Prostate gland (tissue), 2 donors: Measurements from ENCODE around the gene B4GALT1. TPM values are rescaled to one million over a fixed set of nuclear protein-coding genes. Genes with fewer than 3 reads are reported as not detected.

Source experiments
- DNase-seq: peaks from one replicate; pipeline ENCODE4 v3.0.0-alpha.2; 2019; ENCODE audit warnings: low spot score
- H3K27ac ChIP-seq, 2 donors: fragments of 200-600 bp; sonication (generic); 2 replicates each; pipeline ENCODE4 v1.5.1; 2017 to 2019
- H3K27me3 ChIP-seq: fragments of 200-600 bp; sonication (generic); replicated peaks from 2 replicates; pipeline ENCODE4 v1.5.1; 2019; ENCODE audit not compliant: insufficient read depth
- H3K36me3 ChIP-seq, 2 donors: fragments of 200-600 bp; sonication (generic); 1 replicate in 1 of 2; 2 replicates in 1 of 2; pipeline versions ENCODE4 v1.5.1 to v1.8.1; 2017 to 2019
- H3K4me1 ChIP-seq: fragments of 200-600 bp; sonication (generic); replicated peaks from 2 replicates; pipeline ENCODE4 v1.5.1; 2019
- H3K4me3 ChIP-seq, 2 donors: fragments of 200-600 bp; sonication (generic); 2 replicates each; pipeline ENCODE4 v1.5.1; 2017 to 2019
- H3K9me3 ChIP-seq: fragments of 200-600 bp; sonication (generic); 2 replicates; pipeline ENCODE4 v1.5.1; 2017
- POLR2A ChIP-seq: fragments of 450-650 bp; IDR thresholded peaks from one replicate; pipeline ENCODE4 v1.6.1; 2016; ENCODE audit warnings: antibody characterized with exemption, mild to moderate bottlenecking
- POLR2AphosphoS5 ChIP-seq: sonication (generic); formaldehyde crosslinking; IDR thresholded peaks from one replicate; pipeline ENCODE4 v1.6.1; 2017; ENCODE audit warnings: antibody characterized with exemption
- WGBS: methylation state at CpG from one replicate; pipeline ENCODE4 v1.1.5; 2018; 5-methylcytosine and 5-hydroxymethylcytosine counted together
- intact Hi-C: fragments of 100-400 bp; cut with DNase I; formaldehyde crosslinking; loops from one replicate; pipeline ENCODE4 v1.14.2; 2022
- total RNA-seq, 2 donors: library from RNA; depleted of rRNA; stranded (reverse); fragments of >200 nt; gene quantifications; one replicate each; pipeline ENCODE4 v1.1.0, GENCODE V29; 2016
- TF ChIP-seq, protein P1 (sequence below), 4 experiments: fragments of 200-600 bp in 2 of 4; fragments of 450-650 bp in 2 of 4; sonication (generic) in 2 of 4; IDR thresholded peaks; 1 replicate in 3 of 4; 2 replicates in 1 of 4; pipeline ENCODE4 v1.5.1; 2016 to 2019; ENCODE audit warnings: antibody characterized with exemption in 4 of 4, mild to moderate bottlenecking in 2 of 4, moderate library complexity in 2 of 4

The B4GALT1 gene
- total RNA-seq, 2 donors from 2014 or later = 153 to 185 TPM

DNA sequence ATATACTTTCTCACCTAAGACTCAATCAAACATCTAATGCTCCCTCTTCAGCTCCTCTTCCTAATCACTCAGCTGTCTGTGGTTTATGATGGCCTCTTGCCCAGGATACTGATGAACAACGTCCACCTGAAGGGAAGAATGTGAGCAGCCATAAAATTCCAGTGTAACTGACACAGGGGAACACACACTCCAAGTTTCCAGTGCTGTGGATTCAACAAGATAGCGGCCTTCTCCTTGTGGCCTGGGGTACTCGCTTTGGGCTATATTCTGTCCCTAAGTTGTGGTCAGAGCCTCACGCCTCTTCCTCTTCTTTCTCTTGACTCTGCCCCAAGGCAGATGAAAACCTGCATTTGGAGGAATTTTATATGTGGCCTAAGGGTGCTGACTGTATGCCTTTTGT, 11.7 kb downstream of the B4GALT1 start:
- no peak overlapping the region for H3K4me3 ChIP-seq
- intact Hi-C loops = no loop called here
- H3K27ac ChIP-seq = no peak overlapping the region
- 67% methylated on average over 4 of the region's 4 CpGs for WGBS
- H3K36me3 ChIP-seq = no peaks in the 10 kb centered on the region
- no peaks in the 10 kb centered on the region for H3K27me3 ChIP-seq
- peaks cover 11% of the 10 kb centered on the region for H3K4me1 ChIP-seq
- H3K9me3 ChIP-seq = no peaks in the 10 kb centered on the region
- no peak for TF ChIP-seq POLR2AphosphoS5
- no peak for TF ChIP-seq POLR2A
- TF ChIP-seq, protein P1, sequence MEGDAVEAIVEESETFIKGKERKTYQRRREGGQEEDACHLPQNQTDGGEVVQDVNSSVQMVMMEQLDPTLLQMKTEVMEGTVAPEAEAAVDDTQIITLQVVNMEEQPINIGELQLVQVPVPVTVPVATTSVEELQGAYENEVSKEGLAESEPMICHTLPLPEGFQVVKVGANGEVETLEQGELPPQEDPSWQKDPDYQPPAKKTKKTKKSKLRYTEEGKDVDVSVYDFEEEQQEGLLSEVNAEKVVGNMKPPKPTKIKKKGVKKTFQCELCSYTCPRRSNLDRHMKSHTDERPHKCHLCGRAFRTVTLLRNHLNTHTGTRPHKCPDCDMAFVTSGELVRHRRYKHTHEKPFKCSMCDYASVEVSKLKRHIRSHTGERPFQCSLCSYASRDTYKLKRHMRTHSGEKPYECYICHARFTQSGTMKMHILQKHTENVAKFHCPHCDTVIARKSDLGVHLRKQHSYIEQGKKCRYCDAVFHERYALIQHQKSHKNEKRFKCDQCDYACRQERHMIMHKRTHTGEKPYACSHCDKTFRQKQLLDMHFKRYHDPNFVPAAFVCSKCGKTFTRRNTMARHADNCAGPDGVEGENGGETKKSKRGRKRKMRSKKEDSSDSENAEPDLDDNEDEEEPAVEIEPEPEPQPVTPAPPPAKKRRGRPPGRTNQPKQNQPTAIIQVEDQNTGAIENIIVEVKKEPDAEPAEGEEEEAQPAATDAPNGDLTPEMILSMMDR (IDR thresholded peaks at IDR 0.05) = no peak
- DNase-seq = no peak

DNA sequence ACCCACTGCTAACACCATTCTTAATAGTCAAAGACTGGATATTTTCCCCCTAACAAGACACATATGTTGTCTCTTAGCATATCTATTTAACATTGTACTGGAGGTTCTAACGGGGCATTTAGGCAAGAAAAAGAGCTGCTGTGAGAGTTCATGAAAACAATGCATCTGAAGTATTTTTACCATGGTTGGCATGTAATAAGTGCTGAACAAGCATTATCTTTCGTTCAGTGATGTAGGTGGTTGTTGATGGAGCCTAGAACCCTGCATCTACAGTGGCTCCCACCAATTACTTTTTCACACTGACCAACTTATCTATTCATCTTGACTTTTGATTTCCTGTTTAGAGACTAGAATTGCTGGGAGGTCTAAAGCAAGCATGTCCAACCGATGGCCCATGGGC, 12.8 kb downstream of the B4GALT1 start:
- WGBS = 56% methylated on average over 3 of the region's 3 CpGs
- intact Hi-C loops = no loop called here
- H3K4me1 ChIP-seq = peaks cover 3% of the 10 kb centered on the region

DNA sequence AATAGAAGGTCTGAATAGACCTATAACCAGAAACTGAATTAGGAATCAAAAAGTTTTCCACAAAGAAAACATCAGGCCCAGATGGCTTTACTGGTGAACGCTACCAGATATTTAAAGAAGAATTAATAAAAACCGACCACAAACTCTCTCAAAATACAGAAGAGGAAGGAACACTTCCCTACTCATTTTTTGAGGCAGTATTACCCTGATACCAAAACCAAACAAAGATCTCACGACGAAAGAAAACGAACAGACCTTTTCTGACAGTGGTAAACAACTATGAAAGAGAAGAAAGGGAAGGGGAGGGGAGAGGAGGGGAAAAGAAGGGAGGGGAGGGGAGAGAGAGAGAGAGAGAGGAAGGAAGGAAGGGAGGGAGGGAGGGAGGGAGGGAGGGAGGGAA, 13.5 kb downstream of the B4GALT1 start:
- no peak overlapping the region for H3K4me3 ChIP-seq
- no peaks in the 10 kb centered on the region for H3K9me3 ChIP-seq
- intact Hi-C loops = no loop called here
- H3K36me3 ChIP-seq = no peaks in the 10 kb centered on the region
- no peaks in the 10 kb centered on the region for H3K27me3 ChIP-seq
- 69% methylated on average over 5 of the region's 5 CpGs for WGBS
- H3K27ac ChIP-seq = no peak overlapping the region
- TF ChIP-seq POLR2A = no peak
- TF ChIP-seq, protein P1 (IDR thresholded peaks at IDR 0.05) = no peak
- no peak for TF ChIP-seq POLR2AphosphoS5
- H3K4me1 ChIP-seq = peaks cover 3% of the 10 kb centered on the region
- DNase-seq = no peak

More for the DNA sequence above, 12.8 kb downstream of the B4GALT1 start:
- TF ChIP-seq POLR2A = no peak
- TF ChIP-seq, protein P1 (IDR thresholded peaks at IDR 0.05) = no peak
- no peak for TF ChIP-seq POLR2AphosphoS5
- no peak for DNase-seq
- H3K27me3 ChIP-seq = no peaks in the 10 kb centered on the region
- H3K36me3 ChIP-seq = no peaks in the 10 kb centered on the region
- H3K4me3 ChIP-seq = no peak overlapping the region
- no peak overlapping the region for H3K27ac ChIP-seq
- H3K9me3 ChIP-seq = no peaks in the 10 kb centered on the region

DNA sequence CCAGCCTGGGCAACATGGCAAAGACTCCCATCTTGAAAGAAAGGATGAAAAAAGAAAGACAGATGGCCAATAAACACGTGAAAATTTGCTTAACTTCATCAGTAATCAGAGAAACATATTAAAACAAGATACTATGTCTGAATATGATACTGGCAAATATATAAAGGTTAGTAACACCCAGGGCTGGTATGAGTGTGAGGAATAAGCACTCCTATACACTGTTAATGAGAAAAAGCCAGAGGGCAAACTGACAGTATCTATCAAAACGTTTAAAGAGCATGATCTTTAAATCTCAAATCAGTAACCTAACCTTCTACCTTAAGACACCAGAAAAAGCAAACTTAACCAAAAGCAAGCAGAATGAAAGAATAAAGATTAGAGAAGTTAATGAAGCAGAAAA, 14.1 kb downstream of the B4GALT1 start:
- H3K27ac ChIP-seq = no peak overlapping the region
- no peak for DNase-seq
- H3K9me3 ChIP-seq = no peaks in the 10 kb centered on the region
- no peak overlapping the region for H3K4me3 ChIP-seq
- intact Hi-C loops = no loop called here
- H3K27me3 ChIP-seq = no peaks in the 10 kb centered on the region
- 55% methylated on average over 2 of the region's 2 CpGs for WGBS
- H3K36me3 ChIP-seq = no peaks in the 10 kb centered on the region
- peaks cover 3% of the 10 kb centered on the region for H3K4me1 ChIP-seq
- TF ChIP-seq POLR2A (no peak), POLR2AphosphoS5 (no peak)
- TF ChIP-seq, protein P1 (IDR thresholded peaks at IDR 0.05) = no peak

DNA sequence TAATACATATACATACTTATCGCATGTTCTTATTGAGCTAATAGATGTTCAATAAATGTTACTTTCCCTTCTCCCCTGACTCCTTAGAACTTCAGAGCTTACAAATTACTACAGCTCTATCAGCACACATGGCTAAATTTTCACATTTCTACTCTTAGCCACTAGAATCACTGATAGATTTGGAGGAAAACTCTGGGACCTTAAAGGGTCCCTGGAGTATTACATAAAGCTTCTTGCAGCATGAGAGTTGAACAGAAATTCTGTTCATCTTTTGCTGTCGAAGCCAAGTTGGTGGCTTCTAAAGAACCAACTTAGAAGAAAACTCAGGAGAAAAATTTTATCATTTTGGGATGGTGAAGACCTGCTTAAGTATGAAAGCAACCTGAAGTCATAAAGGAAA, 15.5 kb downstream of the B4GALT1 start:
- Histone ChIP-seq H3K4me1 (peaks cover 1% of the 10 kb centered on the region), H3K9me3 (no peaks in the 10 kb centered on the region), H3K27ac (peak overlapping the region in 1 of 2 donors; percentile 43), H3K4me3 (no peak overlapping the region), H3K36me3 (no peaks in the 10 kb centered on the region), H3K27me3 (no peaks in the 10 kb centered on the region)
- TF ChIP-seq POLR2A (no peak), POLR2AphosphoS5 (no peak)
- TF ChIP-seq, protein P1 (IDR thresholded peaks at IDR 0.05) = no peak
- WGBS = 85% methylated on average over 2 of the region's 2 CpGs
- intact Hi-C loops = no loop called here
- no peak for DNase-seq
